Endothelial cell of umbilical vein (primary cell): ENCODE data around the gene CDCP2. TPM values are rescaled to one million over a fixed set of nuclear protein-coding genes. Genes with fewer than 3 reads are reported as not detected.

Source experiments
- BruUV-seq: library from RNA; stranded (reverse); fragments of 400-500 nt; replicated peaks from 2 replicates; lab custom pipeline; 2021; lab: Mats Ljungman, UMichigan
- CTCF ChIA-PET: fragments of 300-600, 350-600 bp; sonication (Branson Sonifier 250); formaldehyde crosslinking; loops from one replicate; lab custom pipeline; 2021; ENCODE audit warnings: antibody characterized with exemption, inconsistent platforms; lab: Charles Lee
- POLR2A ChIA-PET: fragments of 300-600, 350-600 bp; sonication (Branson Sonifier 250); formaldehyde crosslinking; loops from one replicate; lab custom pipeline; 2021; ENCODE audit warnings: antibody characterized with exemption, inconsistent platforms; lab: Charles Lee
- DNase-seq: peaks from one replicate; pipeline ENCODE4 v3.0.0-alpha.2; 2011; ENCODE audit warnings: low read depth, low spot score
- FAIRE-seq: peaks from 2 replicates; lab custom pipeline; 2011; peaks lifted over from hg19 to GRCh38; lab: Jason Lieb, UNC
- H2AFZ ChIP-seq: 2 replicates; pipeline ENCODE4 v1.6.0; 2012; ENCODE audit warnings: low read depth, low read length, control low read depth, inconsistent platforms
- H3K27ac ChIP-seq: 2 replicates; pipeline ENCODE4 v1.5.1; 2011; ENCODE audit warnings: low read depth, mild to moderate bottlenecking, control low read depth, low read length, moderate library complexity; ENCODE audit not compliant: insufficient read depth
- H3K27me3 ChIP-seq, 2 experiments: 2 replicates each; pipeline versions ENCODE4 v1.6.0 to v1.6.1; 2011; ENCODE audit warnings: low read length in 2 of 2, mixed read lengths in 1 of 2; ENCODE audit not compliant: control insufficient read depth in 2 of 2, insufficient read depth in 2 of 2
- H3K36me3 ChIP-seq, 2 experiments: 2 replicates in 1 of 2; 3 replicates in 1 of 2; pipeline ENCODE4 v1.5.1; 2011; ENCODE audit warnings: low read length in 2 of 2, mild to moderate bottlenecking in 1 of 2, moderate library complexity in 1 of 2; ENCODE audit not compliant: control insufficient read depth in 2 of 2, insufficient read depth in 2 of 2; ENCODE audit errors: extremely low read depth in 1 of 2
- H3K4me1 ChIP-seq: 3 replicates; pipeline ENCODE4 v1.5.1; 2011; ENCODE audit warnings: mild to moderate bottlenecking, low read length; ENCODE audit not compliant: control insufficient read depth, insufficient read depth; ENCODE audit errors: extremely low read depth
- H3K4me2 ChIP-seq: 2 replicates; pipeline ENCODE4 v1.6.1; 2011; ENCODE audit warnings: low read length, control low read depth, mixed read lengths; ENCODE audit not compliant: insufficient read depth
- H3K4me3 ChIP-seq, 3 experiments: fragments of 200-600 bp in 1 of 3; sonication (generic), shearing (Covaris generic) in 1 of 3; replicated peaks in 1 of 3; 2 replicates each; pipeline ENCODE4 v1.5.1; 2011 to 2016; ENCODE audit warnings: control low read depth in 3 of 3, low read length in 3 of 3, mild to moderate bottlenecking in 2 of 3, inconsistent platforms in 1 of 3, low read depth in 1 of 3, moderate library complexity in 1 of 3; ENCODE audit not compliant: insufficient read depth in 1 of 3
- H3K79me2 ChIP-seq: 2 replicates; pipeline ENCODE4 v1.6.0; 2012; ENCODE audit warnings: low read length, inconsistent platforms; ENCODE audit not compliant: control insufficient read depth, insufficient read depth
- H3K9ac ChIP-seq: replicated peaks from 2 replicates; pipeline ENCODE3; 2011; ENCODE audit warnings: low read length, control low read depth; ENCODE audit not compliant: insufficient read depth; ENCODE audit errors: extremely low read depth
- H3K9me1 ChIP-seq: replicated peaks from 3 replicates; pipeline ENCODE4 v1.6.0; 2011; ENCODE audit warnings: mild to moderate bottlenecking, low read length; ENCODE audit not compliant: control insufficient read depth, insufficient read depth; ENCODE audit errors: extremely low read depth
- H3K9me3 ChIP-seq: replicated peaks from 2 replicates; pipeline ENCODE4 v1.5.1; 2012; ENCODE audit warnings: low read length, inconsistent platforms; ENCODE audit not compliant: control insufficient read depth, insufficient read depth
- H4K20me1 ChIP-seq: replicated peaks from 2 replicates; pipeline ENCODE3; 2011; ENCODE audit warnings: mild to moderate bottlenecking, low read length; ENCODE audit not compliant: control insufficient read depth, insufficient read depth; ENCODE audit errors: extremely low read depth
- EZH2 ChIP-seq: IDR thresholded peaks from 2 replicates; pipeline ENCODE4 v1.6.1; 2012; ENCODE audit warnings: borderline replicate concordance, low read depth, mild to moderate bottlenecking, moderate library complexity, low read length, inconsistent platforms; ENCODE audit not compliant: severe bottlenecking
- FOS ChIP-seq: IDR thresholded peaks from 2 replicates; pipeline ENCODE4 v1.6.1; 2011; ENCODE audit warnings: mild to moderate bottlenecking, low read length, moderate library complexity, borderline replicate concordance; ENCODE audit not compliant: insufficient read depth
- GATA2 ChIP-seq: IDR thresholded peaks from 2 replicates; pipeline ENCODE4 v1.7.0; 2011; ENCODE audit warnings: low read depth, mild to moderate bottlenecking, moderate library complexity, mixed read lengths, low read length; ENCODE audit not compliant: insufficient read length, insufficient read depth
- JUN ChIP-seq: IDR thresholded peaks from 2 replicates; pipeline ENCODE4 v1.6.1; 2011; ENCODE audit warnings: borderline replicate concordance, low read depth; ENCODE audit not compliant: insufficient read length, insufficient read depth
- MYC ChIP-seq: IDR thresholded peaks from one replicate; pipeline ENCODE4 v1.6.1; 2011; ENCODE audit warnings: mild to moderate bottlenecking, low read depth, low read length
- POLR2A ChIP-seq: IDR thresholded peaks from 2 replicates; pipeline ENCODE4 v1.6.1; 2012; ENCODE audit warnings: low read depth, mild to moderate bottlenecking, control low read depth, low read length
- POLR2AphosphoS5 ChIP-seq: IDR thresholded peaks from 2 replicates; pipeline ENCODE4 v1.6.1; 2012; ENCODE audit warnings: low read depth, mild to moderate bottlenecking, control low read depth, low read length, moderate library complexity; ENCODE audit not compliant: insufficient read depth
- dilution Hi-C: fragments of 300-500 bp; cut with MboI; formaldehyde crosslinking; loops from one replicate; pipeline ENCODE4 v1.15.0; 2019; ENCODE audit warnings: low sequenced_read_pairs; ENCODE audit not compliant: extremely low pct_ligation_motif_present
- intact Hi-C: fragments of 100-400 bp; cut with micrococcal nuclease; formaldehyde crosslinking; loops from one replicate; pipeline ENCODE4 v1.10.0; 2022
- polyA plus RNA-seq, 4 experiments: library from polyadenylated mRNA; depleted of rRNA in 3 of 4; stranded (reverse) in 3 of 4; unstranded in 1 of 4; fragments of >200 nt; gene quantifications; 2 replicates each; pipeline versions ENCODE4 v1.2.1 to v1.2.3, GENCODE V29; 2011 to 2012; ENCODE audit warnings: missing spikeins in 1 of 4
- total RNA-seq: library from RNA; stranded (reverse); gene quantifications from 2 replicates; pipeline ENCODE4 v1.2.3, GENCODE V29; 2021
- TF ChIP-seq, protein P1 (sequence below), 2 donors: IDR thresholded peaks; 1 replicate in 1 of 2; 2 replicates in 1 of 2; pipeline ENCODE4 v1.5.1; 2011; ENCODE audit warnings: low read length in 2 of 2, mild to moderate bottlenecking in 2 of 2, moderate library complexity in 2 of 2, control low read depth in 1 of 2, inconsistent platforms in 1 of 2, low read depth in 1 of 2; ENCODE audit not compliant: insufficient read depth in 1 of 2; ENCODE audit errors: extremely low read depth in 1 of 2
- TF ChIP-seq, protein P2 (sequence below): IDR thresholded peaks from 2 replicates; pipeline ENCODE4 v1.6.1; 2011; ENCODE audit not compliant: insufficient read depth, insufficient read length

The CDCP2 gene
- total and polyA plus RNA-seq, 2 donors (not counting 3 experiments of a cell fraction or from before 2014, with no cell fraction given), result 0.10 TPM; not detected in 1

DNA sequence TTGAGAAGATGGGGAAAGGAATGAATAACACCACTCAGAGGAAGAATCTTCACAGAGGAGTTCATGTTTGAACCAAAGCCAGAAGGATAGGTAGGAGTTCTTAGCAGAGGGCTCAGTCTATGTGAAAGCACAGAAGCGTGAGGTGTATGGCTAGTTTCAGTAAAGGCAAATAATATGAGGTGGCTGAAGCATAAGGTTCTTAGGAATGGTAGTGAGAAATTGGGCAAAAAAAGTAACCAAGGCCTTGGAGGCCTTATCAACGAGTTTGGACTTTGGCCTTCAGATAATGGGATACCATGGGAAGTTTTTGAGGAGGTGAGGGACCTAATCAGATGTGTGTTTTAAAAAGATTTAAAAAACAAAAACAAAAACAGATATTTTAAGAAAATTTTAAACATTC, 52.3 kb downstream of the CDCP2 start:
- Histone ChIP-seq H3K4me3 (no peak overlapping the region), H3K27me3 (no peaks in the 10 kb centered on the region), H3K36me3 (no peaks in the 10 kb centered on the region), H4K20me1 (no peaks in the 10 kb centered on the region), H3K9me1 (no peaks in the 10 kb centered on the region), H3K9me3 (no peaks in the 10 kb centered on the region), H3K4me1 (peaks cover 5% of the 10 kb centered on the region), H3K4me2 (no peak overlapping the region), H3K9ac (no peak overlapping the region), H3K27ac (no peak overlapping the region), H2AFZ (no peak overlapping the region), H3K79me2 (no peaks in the 10 kb centered on the region)
- CTCF ChIA-PET, result interaction anchor here (1.9 kb wide), 1 partner anchor 21 kb away, joined by 6 read pairs; no protein-coding TSS in a partner anchor
- no TSS peak for BruUV-seq
- TF ChIP-seq, protein P1, sequence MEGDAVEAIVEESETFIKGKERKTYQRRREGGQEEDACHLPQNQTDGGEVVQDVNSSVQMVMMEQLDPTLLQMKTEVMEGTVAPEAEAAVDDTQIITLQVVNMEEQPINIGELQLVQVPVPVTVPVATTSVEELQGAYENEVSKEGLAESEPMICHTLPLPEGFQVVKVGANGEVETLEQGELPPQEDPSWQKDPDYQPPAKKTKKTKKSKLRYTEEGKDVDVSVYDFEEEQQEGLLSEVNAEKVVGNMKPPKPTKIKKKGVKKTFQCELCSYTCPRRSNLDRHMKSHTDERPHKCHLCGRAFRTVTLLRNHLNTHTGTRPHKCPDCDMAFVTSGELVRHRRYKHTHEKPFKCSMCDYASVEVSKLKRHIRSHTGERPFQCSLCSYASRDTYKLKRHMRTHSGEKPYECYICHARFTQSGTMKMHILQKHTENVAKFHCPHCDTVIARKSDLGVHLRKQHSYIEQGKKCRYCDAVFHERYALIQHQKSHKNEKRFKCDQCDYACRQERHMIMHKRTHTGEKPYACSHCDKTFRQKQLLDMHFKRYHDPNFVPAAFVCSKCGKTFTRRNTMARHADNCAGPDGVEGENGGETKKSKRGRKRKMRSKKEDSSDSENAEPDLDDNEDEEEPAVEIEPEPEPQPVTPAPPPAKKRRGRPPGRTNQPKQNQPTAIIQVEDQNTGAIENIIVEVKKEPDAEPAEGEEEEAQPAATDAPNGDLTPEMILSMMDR (IDR thresholded peaks at IDR 0.05; ENCODE audit: extremely low read depth in 1 of 2, insufficient read depth in 1 of 2, low read depth in 1 of 2, low read length in 2 of 2), result no peak
- TF ChIP-seq, protein P2, sequence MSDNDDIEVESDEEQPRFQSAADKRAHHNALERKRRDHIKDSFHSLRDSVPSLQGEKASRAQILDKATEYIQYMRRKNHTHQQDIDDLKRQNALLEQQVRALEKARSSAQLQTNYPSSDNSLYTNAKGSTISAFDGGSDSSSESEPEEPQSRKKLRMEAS, result no peak
- no peak for TF ChIP-seq MYC
- no peak for TF ChIP-seq EZH2
- no peak for TF ChIP-seq POLR2A
- TF ChIP-seq JUN, result no peak
- no peak for TF ChIP-seq GATA2
- no peak for TF ChIP-seq FOS
- no peak for TF ChIP-seq POLR2AphosphoS5
- dilution Hi-C loops, result no loop called here
- DNase-seq, result no peak
- FAIRE-seq, result peak; percentile 21
- intact Hi-C loops, result no loop called here
- POLR2A ChIA-PET, result no interaction called here
